Stimulated activated CD4-positive, alpha-beta T cell treated with anti-CD3 and anti-CD28 coated beads, Interleukin-4, amount 100 ng/mL, for 1 hour (primary cell): Measurements from ENCODE around the gene ATG13.

Experiments used
- DNase-seq: peaks from one replicate; pipeline ENCODE4 v3.0.0-alpha.2; 2020

ATG13 gene

DNA sequence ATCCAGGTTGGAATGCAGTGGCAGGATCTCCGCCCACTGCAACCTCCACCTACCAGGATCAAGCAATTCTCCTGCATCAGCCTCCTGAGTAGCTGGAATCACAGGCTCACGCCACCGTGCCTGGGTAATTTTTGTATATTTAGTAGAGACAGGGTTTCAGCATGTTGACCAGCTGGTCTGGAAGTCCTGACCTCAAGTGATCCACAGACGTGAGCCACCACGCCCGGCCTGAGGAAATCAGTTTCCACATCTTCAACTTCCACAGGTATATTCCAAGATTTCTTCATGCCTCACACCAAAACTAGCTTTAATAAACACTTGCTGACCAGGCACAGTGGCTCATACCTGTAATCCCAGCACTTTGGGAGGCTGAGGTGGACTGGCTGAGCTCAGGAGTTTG is 8.0 kb upstream of the ATG13 start:
- DNase-seq, result no peak

DNA sequence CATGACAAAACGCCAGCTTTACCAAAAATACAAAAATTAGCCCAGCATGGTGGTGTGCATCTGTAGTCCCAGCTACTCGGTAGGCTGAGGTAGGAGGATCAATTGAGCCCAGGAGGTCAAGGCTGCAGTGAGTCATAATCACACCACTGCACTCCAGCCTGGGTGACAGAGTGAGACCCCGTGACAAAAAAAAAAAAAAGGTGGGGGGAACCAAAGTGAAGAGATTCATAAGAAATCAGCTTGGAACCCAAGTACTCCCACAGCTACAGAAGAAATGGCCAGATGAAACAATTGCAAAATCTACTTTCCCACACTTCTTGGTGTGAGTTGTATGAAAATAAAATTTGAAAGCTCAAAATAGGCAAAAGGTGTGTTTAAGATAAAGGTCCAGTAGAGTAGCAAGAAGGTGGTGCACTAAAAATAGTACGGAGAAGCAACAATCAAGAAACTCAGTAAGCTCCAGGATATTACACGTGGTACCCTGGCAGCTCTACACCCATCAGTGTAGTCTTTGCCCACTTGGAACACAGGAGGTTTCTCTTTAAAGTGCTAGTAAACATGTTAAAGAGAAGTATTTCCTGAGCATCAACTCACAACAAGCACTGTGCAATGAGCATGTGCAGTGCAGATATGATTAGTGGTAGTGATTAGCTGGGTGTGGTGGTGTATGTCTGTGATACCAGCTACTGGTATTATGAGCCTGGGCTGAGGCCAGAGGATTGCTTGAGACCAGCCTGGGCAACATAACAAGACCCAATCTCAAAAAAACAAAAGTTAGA is 5.6 kb upstream of the ATG13 start:
- DNase-seq, result no peak

DNA sequence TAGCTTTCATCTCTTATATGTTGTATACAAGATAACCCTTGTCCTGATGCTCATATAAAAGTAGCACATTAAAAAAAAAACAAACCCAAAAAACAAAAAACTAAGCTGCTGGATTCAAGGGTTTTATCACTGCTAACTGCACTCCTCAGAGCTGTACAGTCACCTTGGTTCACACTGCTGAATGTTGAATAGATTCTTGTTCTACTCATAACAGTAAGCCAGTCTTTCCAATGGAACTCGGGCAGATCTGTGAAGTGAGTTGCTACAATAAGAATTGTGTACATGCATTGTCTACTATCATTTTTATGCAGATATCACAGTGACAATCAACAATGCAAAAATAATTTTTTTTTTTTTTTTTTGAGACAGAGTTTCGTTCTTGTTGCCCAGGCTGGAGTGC is 5.0 kb upstream of the ATG13 start:
- no peak for DNase-seq

GRCh38 chr11:46615756-46616155 is 1.6 kb upstream of the ATG13 start:
- DNase-seq, result no peak

GRCh38 chr11:46616551-46617133 is 711 bp upstream of the ATG13 start:
- DNase-seq, result no peak

DNA sequence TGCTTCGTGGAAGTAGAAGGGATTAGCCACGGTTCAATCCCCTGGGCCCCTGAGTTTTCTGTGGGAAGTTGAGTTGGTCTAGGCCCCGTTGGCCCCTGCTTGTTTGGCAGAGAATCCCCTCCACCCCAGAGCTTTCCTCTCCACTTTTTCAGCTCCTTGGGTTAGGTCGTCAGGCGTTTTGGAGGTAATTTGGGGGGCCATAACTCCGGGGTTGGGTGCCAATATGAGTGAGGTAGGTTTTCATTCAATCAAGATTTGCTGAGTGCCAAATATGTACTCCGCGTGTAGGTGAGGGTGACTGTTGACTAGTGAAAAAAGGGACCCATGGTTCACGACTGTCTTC is 590 bp downstream of the ATG13 start:
- no peak for DNase-seq

DNA sequence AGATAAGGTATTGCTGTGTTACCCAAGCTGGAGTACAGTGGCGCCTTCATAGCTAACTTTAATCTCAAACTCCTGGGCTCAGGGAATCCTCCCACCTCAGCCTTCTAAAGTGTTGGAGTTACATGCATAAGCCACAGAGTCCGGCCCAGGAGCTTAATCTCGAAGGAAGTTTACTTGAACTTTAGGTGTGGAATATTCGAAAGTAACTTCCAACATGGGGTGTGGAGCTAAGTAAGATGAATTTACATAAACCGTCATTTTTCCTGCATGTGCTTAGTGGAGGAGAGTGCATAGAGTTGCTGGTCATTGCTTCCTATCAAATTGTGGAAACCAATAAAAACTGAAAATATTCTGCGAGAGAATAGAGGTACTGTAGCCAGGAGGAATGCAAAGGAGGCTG is 1.5 kb downstream of the ATG13 start:
- DNase-seq, result no peak

DNA sequence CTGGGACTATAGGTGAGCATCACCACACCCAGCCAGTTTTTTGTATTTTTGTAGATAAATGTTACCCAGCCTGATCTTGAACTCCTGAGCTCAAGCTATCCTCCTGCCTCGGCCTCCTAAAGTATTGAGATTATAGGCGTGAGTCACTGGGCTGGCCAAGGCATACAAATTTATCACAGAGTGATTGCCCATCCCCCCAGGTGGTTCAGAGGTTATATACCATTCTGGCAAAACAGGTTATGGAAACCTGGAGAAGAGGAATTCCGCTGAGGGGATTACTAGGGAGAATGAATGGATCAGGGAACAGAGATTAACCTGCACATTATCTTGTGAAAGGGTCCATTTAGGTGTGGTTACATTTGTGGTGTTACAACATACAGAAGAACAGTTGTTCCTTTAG is 8.1 kb downstream of the ATG13 start:
- no peak for DNase-seq

GRCh38 chr11:46628961-46629360 is 11.6 kb downstream of the ATG13 start:
- no peak for DNase-seq

DNA sequence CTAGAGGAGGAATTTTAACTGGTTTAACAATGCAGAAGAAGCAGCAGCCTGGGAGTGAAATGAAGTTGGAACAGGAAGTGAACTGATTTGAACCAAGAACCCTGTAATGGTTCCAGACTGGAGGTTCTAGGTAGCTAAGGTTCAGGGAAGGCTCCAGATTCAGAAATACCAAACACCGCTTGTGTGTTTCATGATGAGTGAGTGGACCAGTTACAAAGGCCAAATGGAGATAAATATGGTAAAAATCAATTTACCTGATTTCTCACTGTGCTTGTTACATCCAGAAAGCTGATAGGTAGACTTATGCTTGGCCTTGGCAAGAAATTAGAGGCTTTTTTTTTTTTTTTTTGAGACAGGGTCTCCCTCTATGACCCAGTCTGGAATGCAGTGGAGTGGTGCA is 12.9 kb downstream of the ATG13 start:
- no peak for DNase-seq

GRCh38 chr11:46631676-46632075 is 14.3 kb downstream of the ATG13 start:
- DNase-seq, result no peak

DNA sequence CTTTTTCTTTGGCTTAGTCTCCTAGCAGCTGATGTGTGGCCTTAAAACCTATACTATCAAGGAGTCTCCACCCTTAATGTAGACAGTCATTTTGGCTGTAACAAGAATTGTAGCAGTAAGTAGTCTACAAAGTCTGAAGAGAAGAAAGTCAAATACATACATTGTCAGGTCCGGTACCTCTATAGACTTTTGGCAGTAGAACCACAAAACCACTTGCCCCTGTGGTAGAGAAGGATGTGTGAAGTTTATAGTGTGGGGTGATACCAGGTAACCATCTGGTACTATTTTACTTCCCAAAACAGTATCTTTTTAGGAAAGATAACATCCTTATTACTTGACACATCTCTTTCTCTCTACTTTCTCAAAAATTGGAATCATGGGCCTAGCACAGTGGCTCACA is 15.1 kb downstream of the ATG13 start:
- DNase-seq, result no peak

- DNase-seq, result no peak
These were observed 16.2 kb downstream of the ATG13 start for GRCh38 chr11:46633291-46634217.

GRCh38 chr11:46635557-46636139 is 18.3 kb downstream of the ATG13 start:
- no peak for DNase-seq

DNA sequence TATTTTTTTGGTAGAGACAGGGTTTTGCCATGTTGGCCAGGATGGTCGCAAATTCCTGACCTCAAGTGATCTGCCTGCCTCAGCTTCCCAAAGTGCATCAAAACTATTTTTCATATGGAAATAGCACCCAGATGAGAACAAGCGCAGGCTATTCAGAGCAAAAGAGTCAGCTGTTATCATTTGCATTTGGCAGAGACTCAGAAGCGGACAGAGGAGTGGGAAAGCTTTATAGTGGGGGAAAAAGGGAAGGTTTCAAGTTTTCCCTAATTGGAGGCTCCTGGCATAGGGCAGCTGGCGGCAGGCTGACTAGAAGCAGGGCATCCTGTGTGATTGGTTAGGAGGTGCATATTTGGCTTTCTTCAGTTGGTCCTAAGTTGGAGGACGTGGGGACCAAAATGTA is 20.2 kb downstream of the ATG13 start:
- no peak for DNase-seq

DNA sequence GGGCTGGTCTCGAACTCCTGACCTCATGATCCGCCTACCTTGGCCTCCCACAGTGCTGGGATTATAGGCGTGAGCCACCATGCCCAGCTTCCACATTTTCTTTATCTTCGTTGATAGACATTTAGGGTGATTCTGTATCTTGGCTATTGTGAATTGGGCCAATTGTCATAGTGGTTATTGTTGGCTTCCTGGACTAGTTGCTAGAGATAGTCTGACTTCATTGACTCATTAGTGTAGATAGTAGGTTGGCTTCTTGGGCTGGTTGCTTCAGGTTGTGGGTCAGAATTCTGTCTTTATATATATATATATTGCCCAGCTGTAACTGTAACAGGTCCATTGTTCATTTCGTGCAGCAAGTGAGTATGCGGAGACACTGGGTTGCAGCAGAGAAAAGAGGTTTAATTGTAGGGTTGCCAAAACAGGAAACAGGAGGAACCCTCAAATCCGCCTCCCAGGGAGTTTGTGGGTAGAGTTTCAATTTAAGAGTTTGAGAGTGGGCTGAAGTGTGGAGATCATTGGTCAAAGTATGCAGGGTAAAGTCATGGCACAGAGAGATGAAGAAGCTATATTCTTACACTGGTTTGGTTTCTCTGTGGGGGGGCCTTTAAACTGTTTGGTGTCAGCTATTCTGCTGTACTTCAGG is 22.0 kb downstream of the ATG13 start:
- DNase-seq, result no peak

DNA sequence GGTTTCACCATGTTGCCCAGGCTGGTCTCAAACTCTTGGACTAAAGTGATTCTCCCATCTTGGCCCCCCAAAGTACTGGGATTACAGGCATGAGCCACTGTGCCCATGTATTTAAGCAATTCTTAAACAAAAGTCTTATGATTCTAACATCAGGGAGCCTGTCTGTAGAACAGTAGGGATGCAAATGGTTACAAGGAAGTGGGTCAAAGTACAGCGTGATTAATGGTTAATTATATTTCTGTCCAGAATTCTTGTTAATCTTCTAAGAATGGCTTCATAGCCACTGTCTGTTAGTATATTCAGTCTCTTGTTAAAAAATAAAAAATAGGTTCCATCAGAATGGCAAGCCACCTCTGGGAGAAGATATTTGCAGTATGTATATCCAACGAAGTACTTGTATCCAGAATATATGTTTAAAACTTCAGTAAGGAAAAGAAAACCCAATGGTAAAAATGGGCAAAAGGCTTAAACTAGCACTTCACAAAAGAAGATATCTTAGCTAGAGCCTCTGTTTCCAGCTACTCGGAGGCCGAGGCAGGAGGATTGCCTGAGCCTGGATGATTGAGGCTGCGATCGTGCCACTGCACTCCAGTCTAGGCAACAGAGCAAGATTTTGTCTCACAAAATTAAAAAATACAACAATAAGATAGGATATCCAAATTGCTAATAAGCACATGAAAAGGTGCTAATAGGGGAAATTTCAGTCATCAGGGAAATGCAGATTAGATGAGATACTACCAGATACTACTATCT is 22.9 kb downstream of the ATG13 start:
- DNase-seq, result no peak

DNA sequence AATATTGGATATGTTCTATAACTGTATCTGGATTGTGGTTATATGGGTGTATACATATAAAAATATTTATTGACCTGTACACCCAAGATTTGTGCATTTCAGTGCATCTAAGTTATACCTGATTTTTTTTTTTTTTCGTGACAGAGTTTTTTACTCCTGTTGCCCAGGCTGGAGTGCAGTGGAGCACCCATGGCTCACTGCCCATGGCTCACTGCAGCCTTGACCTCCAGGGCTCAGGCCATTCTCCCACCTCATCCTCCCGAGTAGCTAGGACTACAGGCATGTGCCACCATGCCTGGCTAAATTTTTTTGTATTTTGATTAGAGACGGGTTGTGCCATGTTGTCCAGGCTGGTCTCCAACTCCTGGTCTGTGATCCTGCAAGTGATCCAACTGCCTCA is 24.3 kb downstream of the ATG13 start:
- no peak for DNase-seq

DNA sequence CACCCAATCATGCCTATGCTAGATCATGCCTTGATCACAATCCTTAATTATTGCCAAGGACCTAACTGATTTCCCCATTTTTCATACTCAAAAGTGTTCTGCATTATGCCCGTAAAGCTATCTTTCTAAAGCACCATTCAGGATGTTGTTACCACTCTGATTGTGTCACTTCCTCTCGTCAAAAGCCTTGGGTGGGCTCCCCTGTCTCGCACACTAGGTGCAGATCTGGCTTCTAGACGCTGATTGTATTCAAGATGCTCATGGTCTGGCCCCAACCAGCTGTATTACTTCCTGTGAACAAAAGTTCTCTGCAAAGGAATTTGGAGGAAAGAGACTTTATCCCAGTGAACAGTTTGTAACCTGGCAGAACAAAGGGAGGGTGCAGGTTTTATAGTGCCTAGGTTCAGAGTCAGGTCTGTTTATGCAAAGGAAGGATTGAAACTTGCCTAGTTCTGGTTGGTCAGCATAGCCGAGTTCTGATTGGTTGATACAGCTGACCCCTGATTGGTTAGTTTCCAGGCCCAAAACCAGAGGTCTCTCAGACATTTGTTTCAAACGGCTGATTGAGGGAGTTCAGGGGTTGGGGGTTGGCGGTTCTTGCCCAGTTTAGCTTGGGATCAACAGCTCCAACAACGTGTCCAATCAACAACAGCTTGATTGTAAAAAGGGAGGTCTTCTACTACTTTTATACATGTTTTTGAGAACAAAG is 25.4 kb downstream of the ATG13 start:
- DNase-seq, result no peak

DNA sequence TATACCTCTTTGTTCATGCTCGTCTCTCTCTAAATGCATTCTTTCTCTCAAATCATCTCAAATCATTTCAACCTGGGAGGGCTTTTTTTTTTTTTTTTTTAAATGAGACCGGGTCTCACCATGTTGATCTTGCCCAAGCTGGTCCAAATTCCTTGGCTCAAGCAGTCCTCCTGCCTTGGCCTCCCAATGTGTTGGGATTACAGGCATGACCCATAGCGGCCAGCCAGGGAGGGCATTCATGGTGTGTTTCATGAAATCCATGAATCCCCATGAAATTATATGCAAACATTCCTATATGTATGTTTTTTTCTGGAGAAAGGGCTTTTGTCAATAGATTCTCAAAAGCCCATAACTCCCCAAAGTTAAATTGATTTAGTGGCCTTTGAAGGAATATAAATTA is 26.2 kb downstream of the ATG13 start:
- no peak for DNase-seq

GRCh38 chr11:46643986-46644385 is 26.6 kb downstream of the ATG13 start:
- DNase-seq, result no peak
